MM.1S (cell line): ENCODE measurements around the gene ZNF124.

Source experiments
- DNase-seq: peaks from one replicate; pipeline ENCODE4 v3.0.0-alpha.2; 2015
- H2AFZ ChIP-seq: fragments of 300-600 bp; sonication (generic); 2 replicates; pipeline ENCODE4 v1.6.0; 2016; ENCODE audit warnings: antibody characterized with exemption, low read length
- H3F3A ChIP-seq: fragments of 300-600 bp; sonication (generic); 2 replicates; pipeline ENCODE4 v1.6.1; 2016; ENCODE audit warnings: mild to moderate bottlenecking, antibody characterized with exemption, low read length, moderate library complexity, mixed read lengths; ENCODE audit not compliant: insufficient read depth
- H3K27ac ChIP-seq: fragments of 300-600 bp; sonication (generic); 2 replicates; pipeline ENCODE4 v1.5.1; 2016; ENCODE audit warnings: mild to moderate bottlenecking, low read length
- H3K27me3 ChIP-seq: fragments of 300-600 bp; sonication (generic); replicated peaks from 2 replicates; pipeline ENCODE4 v1.6.0; 2016; ENCODE audit warnings: low read length; ENCODE audit not compliant: insufficient read depth
- H3K36me3 ChIP-seq: fragments of 300-600 bp; sonication (generic); replicated peaks from 2 replicates; pipeline ENCODE4 v1.6.1; 2016; ENCODE audit warnings: mild to moderate bottlenecking, low read length, mixed read lengths; ENCODE audit not compliant: insufficient read depth
- H3K4me1 ChIP-seq: fragments of 300-600 bp; sonication (generic); 2 replicates; pipeline ENCODE4 v1.6.1; 2016; ENCODE audit warnings: low read length, mixed read lengths
- H3K4me2 ChIP-seq: fragments of 300-600 bp; sonication (generic); 2 replicates; pipeline ENCODE4 v1.6.0; 2016; ENCODE audit warnings: low read depth, low read length
- H3K4me3 ChIP-seq: fragments of 300-600 bp; sonication (generic); 2 replicates; pipeline ENCODE4 v1.5.1; 2016; ENCODE audit warnings: low read length, mixed read lengths
- H3K79me2 ChIP-seq: fragments of 300-600 bp; sonication (generic); 2 replicates; pipeline ENCODE4 v1.6.1; 2016; ENCODE audit warnings: mixed run types, low read length, mixed read lengths
- H3K9ac ChIP-seq: fragments of 300-600 bp; sonication (generic); 2 replicates; pipeline ENCODE4 v1.6.1; 2016; ENCODE audit warnings: low read length, mixed read lengths
- H3K9me2 ChIP-seq: fragments of 300-600 bp; sonication (generic); replicated peaks from 2 replicates; pipeline ENCODE4 v1.6.1; 2016; ENCODE audit warnings: mild to moderate bottlenecking, low read length, mixed read lengths; ENCODE audit not compliant: insufficient read depth
- H3K9me3 ChIP-seq: fragments of 300-600 bp; sonication (generic); replicated peaks from 2 replicates; pipeline ENCODE4 v1.6.1; 2016; ENCODE audit warnings: mild to moderate bottlenecking, low read length, mixed read lengths; ENCODE audit not compliant: insufficient read depth
- H4K20me1 ChIP-seq: fragments of 300-600 bp; sonication (generic); 2 replicates; pipeline ENCODE4 v1.6.1; 2016; ENCODE audit warnings: mild to moderate bottlenecking, low read length, moderate library complexity, mixed read lengths; ENCODE audit not compliant: insufficient read depth
- CTCF ChIP-seq: fragments of 300-600 bp; sonication (generic); IDR thresholded peaks from 2 replicates; pipeline ENCODE4 v1.5.1; 2016; ENCODE audit warnings: antibody characterized with exemption, low read length, mixed read lengths
- EZH2 ChIP-seq: fragments of 300-600 bp; sonication (generic); optimal IDR thresholded peaks from 2 replicates; pipeline ENCODE3; 2017; ENCODE audit warnings: low read depth, mild to moderate bottlenecking, antibody characterized with exemption, low read length, mixed read lengths
- EZH2phosphoT487 ChIP-seq: fragments of 300-600 bp; sonication (generic); IDR thresholded peaks from 2 replicates; pipeline ENCODE4 v1.6.1; 2018; ENCODE audit warnings: antibody characterized with exemption, low read length

The ZNF124 gene

GRCh38 chr1:247182994-247183393 is 11.2 kb upstream of the ZNF124 start:
- H3K9me2 ChIP-seq, result no peaks in the 10 kb centered on the region
- DNase-seq, result no peak
- H3K36me3 ChIP-seq, result 0 out of 2 replicates have a peak, but pooled peaks cover 6% of the 10 kb centered on the region
- no peaks in the 10 kb centered on the region for H3K4me1 ChIP-seq
- no peak overlapping the region for H3K4me2 ChIP-seq
- no peaks in the 10 kb centered on the region for H4K20me1 ChIP-seq
- H3K9me3 ChIP-seq, result no peaks in the 10 kb centered on the region
- TF ChIP-seq EZH2phosphoT487 (no peak), EZH2 (no peak)
- H3F3A ChIP-seq, result no peaks in the 10 kb centered on the region
- no peaks in the 10 kb centered on the region for H3K79me2 ChIP-seq
- H3K9ac ChIP-seq, result no peak overlapping the region
- H3K27me3 ChIP-seq, result no peaks in the 10 kb centered on the region
- H3K4me3 ChIP-seq, result no peak overlapping the region
- no peak overlapping the region for H2AFZ ChIP-seq
- no peak overlapping the region for H3K27ac ChIP-seq

GRCh38 chr1:247180581-247180980 is 8.8 kb upstream of the ZNF124 start:
- H3K79me2 ChIP-seq, result no peaks in the 10 kb centered on the region
- H4K20me1 ChIP-seq, result no peaks in the 10 kb centered on the region
- no peak for TF ChIP-seq EZH2
- TF ChIP-seq CTCF, result no peak
- TF ChIP-seq EZH2phosphoT487, result no peak
- H3K27me3 ChIP-seq, result no peaks in the 10 kb centered on the region
- H3K4me2 ChIP-seq, result no peak overlapping the region
- H3K36me3 ChIP-seq, result no peaks in the 10 kb centered on the region
- H3K4me1 ChIP-seq, result no peaks in the 10 kb centered on the region
- H3K9ac ChIP-seq, result no peak overlapping the region
- no peaks in the 10 kb centered on the region for H3K9me3 ChIP-seq
- no peak overlapping the region for H3K4me3 ChIP-seq
- H3F3A ChIP-seq, result no peaks in the 10 kb centered on the region
- no peak for DNase-seq
- no peak overlapping the region for H3K27ac ChIP-seq
- no peaks in the 10 kb centered on the region for H3K9me2 ChIP-seq
- no peak overlapping the region for H2AFZ ChIP-seq

GRCh38 chr1:247177755-247178154 is 5.9 kb upstream of the ZNF124 start:
- H3F3A ChIP-seq, result no peaks in the 10 kb centered on the region
- H3K4me3 ChIP-seq, result no peak overlapping the region
- no peaks in the 10 kb centered on the region for H3K36me3 ChIP-seq
- H3K4me1 ChIP-seq, result no peaks in the 10 kb centered on the region
- no peak overlapping the region for H3K27ac ChIP-seq
- H2AFZ ChIP-seq, result no peak overlapping the region
- H3K9ac ChIP-seq, result no peak overlapping the region
- DNase-seq, result no peak
- no peaks in the 10 kb centered on the region for H3K27me3 ChIP-seq
- no peaks in the 10 kb centered on the region for H3K9me2 ChIP-seq
- no peaks in the 10 kb centered on the region for H4K20me1 ChIP-seq
- H3K4me2 ChIP-seq, result no peak overlapping the region
- no peaks in the 10 kb centered on the region for H3K79me2 ChIP-seq
- TF ChIP-seq EZH2phosphoT487 (no peak), CTCF (no peak), EZH2 (no peak)
- no peaks in the 10 kb centered on the region for H3K9me3 ChIP-seq

GRCh38 chr1:247175458-247175857 is 3.6 kb upstream of the ZNF124 start:
- TF ChIP-seq EZH2phosphoT487 (no peak), EZH2 (no peak), CTCF (no peak)

More at GRCh38 chr1:247175458-247175857, 3.6 kb upstream of the ZNF124 start:
- H3K27ac ChIP-seq, result no peak overlapping the region
- no peaks in the 10 kb centered on the region for H4K20me1 ChIP-seq
- H3K4me3 ChIP-seq, result no peak overlapping the region
- H3K4me2 ChIP-seq, result no peak overlapping the region
- H2AFZ ChIP-seq, result no peak overlapping the region
- H3K27me3 ChIP-seq, result no peaks in the 10 kb centered on the region
- no peaks in the 10 kb centered on the region for H3K9me2 ChIP-seq
- no peaks in the 10 kb centered on the region for H3K79me2 ChIP-seq
- no peak overlapping the region for H3K9ac ChIP-seq
- DNase-seq, result no peak
- no peaks in the 10 kb centered on the region for H3K4me1 ChIP-seq
- H3F3A ChIP-seq, result no peaks in the 10 kb centered on the region
- H3K9me3 ChIP-seq, result no peaks in the 10 kb centered on the region
- no peaks in the 10 kb centered on the region for H3K36me3 ChIP-seq
